HG02678 (cell line): ENCODE measurements around the gene MAGI2.

Experiments
- ATAC-seq: cut with Tn5 transposase; IDR thresholded peaks from one replicate; pipeline ENCODE4 v1.9.1; 2021; ENCODE audit warnings: mild to moderate bottlenecking, moderate library complexity; ENCODE audit not compliant: unreplicated experiment

MAGI2 gene

DNA sequence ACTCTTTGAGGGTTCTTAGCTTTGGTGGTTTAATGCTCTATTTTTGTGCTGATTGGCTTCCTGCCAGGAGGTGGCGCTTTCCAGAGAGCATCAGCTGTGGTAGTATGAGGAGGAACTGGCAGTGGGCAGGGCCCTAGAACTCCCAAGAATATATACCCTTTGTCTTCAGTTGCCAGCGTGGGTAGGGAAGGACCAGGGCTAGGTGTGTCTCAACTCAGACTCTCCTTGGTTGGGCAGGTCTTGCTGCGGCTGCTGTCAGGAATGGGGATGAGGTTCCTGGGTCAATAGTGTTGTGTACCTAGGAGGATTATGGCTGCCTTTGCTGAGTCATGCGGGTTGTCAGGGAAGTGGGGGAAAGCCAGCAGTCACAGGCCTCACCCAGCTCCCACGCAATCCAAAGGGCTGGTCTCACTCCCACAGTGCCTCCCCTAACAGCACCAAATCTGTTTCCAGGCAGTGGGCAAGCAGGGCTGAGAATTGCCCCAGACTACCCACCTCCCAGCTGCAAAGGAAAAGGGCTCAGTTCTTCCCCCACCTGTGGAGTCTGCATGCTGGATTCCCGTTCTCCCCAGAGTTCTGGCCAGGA, 1463.4 kb downstream of the MAGI2 start:
- ATAC-seq = no peak

DNA sequence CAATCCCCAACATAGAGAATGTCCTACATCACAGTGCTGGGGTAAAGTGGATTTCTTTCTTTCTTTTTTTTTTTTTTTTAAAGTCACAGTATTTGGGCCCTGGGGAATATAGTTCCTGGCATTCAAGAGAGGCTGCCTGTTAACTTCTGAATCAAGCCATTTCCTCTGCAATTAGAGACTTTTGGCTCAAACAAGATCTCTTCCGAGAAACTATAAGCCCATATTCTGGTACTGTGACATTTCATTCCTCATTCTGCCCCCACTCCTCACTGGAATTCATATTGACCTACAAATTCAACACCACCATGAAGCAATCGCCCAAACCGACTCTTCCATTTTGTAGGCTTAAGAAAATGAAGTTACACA, 1467.5 kb downstream of the MAGI2 start:
- ATAC-seq = no peak

DNA sequence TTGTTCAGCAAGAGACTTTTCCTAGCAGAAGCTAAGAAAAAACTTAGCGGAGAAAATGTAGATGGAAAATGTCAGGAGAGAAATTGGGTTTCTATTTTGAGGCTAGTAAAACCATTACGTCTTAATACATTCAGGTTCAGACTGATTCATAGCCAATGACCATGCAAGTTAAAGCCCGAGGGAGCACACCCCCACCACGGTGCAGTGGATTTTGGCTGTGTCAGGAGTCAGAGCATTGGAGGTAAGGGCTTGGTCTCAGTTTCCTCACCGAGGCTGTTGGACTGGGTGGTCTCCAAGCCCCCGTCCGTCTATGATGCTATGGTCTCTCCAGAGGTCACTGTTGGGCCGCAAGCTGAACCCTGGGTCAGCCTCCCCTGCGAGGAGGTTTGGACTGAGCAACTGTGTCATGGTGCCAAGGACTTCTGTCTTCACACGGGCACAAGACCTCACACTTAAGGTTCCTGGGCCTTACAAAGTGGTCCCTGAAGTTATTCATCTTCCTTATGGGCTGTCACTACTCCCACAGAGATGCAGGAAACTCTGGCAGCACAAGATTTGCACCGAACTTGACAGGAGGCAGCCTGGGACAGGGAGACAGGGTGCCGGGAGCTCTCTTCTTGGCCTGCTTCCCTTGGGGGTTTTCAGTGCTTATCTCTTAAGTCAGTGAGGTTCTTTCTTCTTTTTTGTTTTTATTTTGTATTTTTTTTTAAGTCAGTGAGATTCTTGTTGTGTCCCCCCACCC, 1468.1 kb downstream of the MAGI2 start:
- no peak for ATAC-seq

DNA sequence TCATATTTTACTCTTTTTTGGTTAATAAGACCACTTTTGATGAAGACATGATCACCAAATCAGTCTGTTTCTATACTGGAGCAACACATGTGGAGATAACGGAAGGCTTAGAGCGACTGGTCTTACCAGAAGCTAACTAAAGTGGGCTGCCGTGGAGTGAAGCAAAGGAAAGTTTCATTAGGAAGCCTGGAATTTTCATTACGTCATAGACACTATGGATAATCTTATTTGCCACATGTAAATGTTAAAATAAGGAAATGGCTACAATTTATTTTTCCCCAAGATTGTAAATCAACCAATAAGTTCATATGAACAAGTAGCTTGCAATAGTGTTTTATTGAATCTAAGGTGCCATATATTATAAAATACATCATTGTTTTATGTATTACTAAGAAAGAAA, 1469.5 kb downstream of the MAGI2 start:
- ATAC-seq = no peak

DNA sequence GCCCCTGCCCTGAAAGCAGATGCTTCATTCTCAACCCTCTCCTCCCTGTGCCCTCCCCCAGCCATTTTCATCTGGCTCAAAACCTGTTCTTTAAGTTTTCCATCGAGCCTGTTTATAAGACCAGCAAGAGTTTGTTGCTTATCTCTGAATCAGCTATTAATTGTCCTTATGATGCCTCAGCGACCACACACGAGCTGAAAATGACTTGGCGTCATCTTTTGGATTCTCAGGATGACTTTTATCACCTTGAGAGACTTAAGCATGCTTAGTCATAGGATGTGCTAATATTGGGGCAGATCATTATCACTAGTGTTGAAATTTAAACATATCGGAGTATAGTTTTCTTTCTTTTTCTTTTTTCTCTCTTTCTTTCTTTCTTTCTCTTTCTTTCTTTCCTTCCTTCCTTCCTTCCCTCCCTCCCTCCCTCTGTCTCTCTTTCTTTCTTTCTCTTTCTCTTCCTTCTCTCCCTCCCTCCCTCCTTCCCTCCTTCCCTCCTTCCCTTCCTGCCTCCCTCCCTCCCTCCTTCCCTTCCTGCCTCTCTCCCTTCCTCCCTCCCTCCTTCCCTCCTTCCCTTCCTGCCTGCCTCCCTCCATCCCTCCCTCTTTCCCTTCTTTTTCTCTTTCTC, 1470.4 kb downstream of the MAGI2 start:
- ATAC-seq = no peak

DNA sequence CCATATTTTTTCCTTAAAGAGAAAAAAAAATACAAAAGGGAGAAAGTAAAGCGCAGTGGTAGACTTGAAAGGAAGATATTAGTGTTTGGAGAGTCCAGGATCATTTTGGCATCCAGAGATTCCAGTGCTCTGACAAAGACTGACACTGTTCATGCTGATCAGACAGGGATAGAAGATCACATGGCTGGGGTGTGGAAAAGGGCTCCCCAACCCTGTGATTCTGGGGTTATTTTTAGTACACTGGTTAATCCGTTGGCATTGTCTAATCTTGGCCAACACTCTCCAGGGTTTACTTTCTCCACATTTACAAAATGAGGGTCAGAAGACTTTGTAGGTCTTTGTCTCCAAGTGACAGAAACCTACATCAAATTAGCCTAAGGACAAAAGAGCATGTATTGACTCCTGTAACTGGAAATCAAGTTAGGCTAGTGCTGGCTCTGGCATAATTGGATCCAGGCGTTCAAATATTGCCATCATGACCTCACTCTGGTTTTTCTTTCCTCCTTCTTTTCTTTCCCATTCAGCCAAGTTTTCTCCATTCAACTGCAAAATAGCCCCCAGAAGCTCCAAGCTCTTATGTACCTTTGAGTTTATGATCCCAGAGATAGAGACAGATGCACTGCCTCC, 1473.3 kb downstream of the MAGI2 start:
- ATAC-seq = no peak

DNA sequence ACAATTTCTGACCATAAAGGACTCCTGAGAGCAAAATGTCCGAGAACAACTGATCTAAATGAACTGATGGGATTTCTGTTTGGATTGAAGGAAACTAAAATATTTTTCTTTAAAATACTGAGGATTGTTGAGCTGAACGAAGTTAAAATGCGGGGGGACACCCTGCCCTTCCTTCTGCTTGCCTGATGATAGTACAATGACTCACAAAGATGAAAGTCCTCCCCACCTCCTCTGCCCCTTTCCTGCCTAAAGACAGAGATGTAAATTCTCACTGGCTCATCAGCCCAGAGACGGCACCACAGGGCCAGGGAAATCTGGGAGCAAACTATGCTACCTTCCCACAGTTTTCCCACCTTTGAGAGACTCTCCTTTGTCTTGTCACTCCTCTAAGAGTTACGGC, 1474.2 kb downstream of the MAGI2 start:
- ATAC-seq = no peak

DNA sequence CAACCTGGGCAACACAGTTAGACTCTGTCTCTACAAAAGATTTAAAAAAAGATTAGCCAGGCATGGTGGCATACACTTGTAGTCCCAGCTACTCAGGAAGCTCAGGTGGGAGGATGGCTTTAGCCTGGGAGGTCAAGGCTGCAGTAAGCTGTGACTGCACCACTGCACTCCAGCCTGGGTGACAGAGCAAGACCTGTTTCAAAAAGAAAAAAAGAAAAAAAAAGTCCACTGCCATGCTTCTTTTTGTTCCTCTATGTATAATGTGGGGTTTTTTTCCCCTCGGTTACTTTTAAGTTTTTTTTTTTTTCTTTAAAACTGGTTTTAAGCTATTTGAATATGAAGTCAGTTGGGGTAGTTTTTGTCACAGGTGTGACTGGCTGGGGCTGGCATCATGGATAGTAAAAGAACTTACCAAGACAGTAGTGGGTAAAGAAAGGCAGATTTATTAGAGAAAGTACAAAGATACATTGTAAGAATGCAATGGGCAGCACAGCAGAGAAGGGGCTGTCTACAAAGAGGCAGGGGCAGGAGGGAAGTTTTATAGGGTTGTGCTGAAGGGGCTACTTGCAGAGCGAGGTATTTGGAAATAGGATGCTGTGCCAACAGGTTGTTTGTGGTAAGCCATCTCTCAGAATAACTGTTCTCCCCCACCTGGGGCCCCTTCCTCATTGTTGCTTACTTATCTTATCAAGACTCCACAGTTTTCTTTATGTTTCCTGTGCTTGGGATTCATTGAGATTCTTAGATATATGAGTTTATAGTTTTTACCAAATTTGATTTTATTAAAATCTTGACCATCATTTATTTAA, 1477.6 kb downstream of the MAGI2 start:
- ATAC-seq = no peak

DNA sequence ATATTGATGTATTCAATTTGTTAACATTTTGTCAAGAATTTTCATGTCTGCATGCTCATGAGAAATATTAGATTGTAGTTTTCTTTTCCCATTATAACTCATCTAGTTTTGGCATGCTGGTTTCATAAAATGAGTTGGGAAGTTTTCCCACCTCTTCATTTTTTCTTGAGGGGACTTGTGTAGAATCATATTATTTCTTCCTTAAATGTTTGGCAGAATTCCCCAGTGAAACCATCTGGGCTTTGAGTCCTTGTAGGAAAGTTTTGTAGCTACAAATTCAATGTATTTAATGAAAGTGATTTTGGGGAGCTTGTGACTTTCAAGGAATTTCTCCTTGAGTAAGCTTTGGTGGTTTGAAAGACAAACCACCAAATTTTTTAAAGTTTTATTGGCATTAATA, 1481.7 kb downstream of the MAGI2 start:
- ATAC-seq = no peak

DNA sequence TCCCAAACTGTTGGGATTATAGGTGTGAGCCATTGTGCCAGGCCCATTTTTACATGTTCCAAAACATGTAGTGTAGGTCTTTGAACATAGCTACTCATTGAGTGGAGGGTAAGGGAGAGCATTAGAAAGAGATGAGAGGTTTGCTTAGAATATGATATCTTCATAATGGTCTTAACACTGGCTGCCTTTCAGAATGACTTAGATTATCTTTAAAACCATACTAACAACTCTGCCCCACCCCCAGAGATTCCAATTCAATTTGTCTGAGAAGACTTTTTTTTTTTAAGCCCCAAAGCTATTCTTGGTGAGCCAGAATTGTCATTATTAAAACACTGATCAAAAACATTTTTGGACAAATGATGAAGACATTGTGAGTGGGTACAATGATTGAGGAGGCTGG, 1486.0 kb downstream of the MAGI2 start:
- no peak for ATAC-seq
